Effector memory CD8-positive, alpha-beta T cell (primary cell): ENCODE measurements around the gene RBM8A.

Experiments
- ATAC-seq: fragments of 150-1000 bp; cut with Tn5 transposase; replicated peaks from 2 replicates; pipeline ENCODE4 v1.10.0; 2021; ENCODE audit warnings: mild to moderate bottlenecking, moderate library complexity
- DNase-seq, 3 experiments: peaks; one replicate each; pipeline ENCODE4 v3.0.0; 2021
- H3K27ac Mint-ChIP-seq, 2 donors: one replicate each; pipeline ENCODE4 v1.8.0; 2022; ENCODE audit warnings: mild to moderate bottlenecking in 2 of 2, mixed read lengths in 2 of 2, moderate library complexity in 2 of 2
- H3K27me3 Mint-ChIP-seq, 2 donors: one replicate each; pipeline ENCODE4 v1.8.0; 2022; ENCODE audit warnings: mixed read lengths in 2 of 2
- H3K36me3 Mint-ChIP-seq: one replicate; pipeline ENCODE4 v1.8.0; 2022; ENCODE audit warnings: mild to moderate bottlenecking, moderate library complexity, mixed read lengths; ENCODE audit not compliant: insufficient read depth
- H3K4me1 Mint-ChIP-seq, 2 donors: one replicate each; pipeline ENCODE4 v1.8.0; 2022; ENCODE audit warnings: low read depth in 2 of 2, mixed read lengths in 2 of 2
- H3K4me3 Mint-ChIP-seq, 2 donors: one replicate each; pipeline ENCODE4 v1.8.0; 2022; ENCODE audit warnings: mild to moderate bottlenecking in 2 of 2, mixed read lengths in 2 of 2, moderate library complexity in 2 of 2
- H3K9me3 Mint-ChIP-seq, 2 donors: one replicate each; pipeline ENCODE4 v1.8.0; 2022; ENCODE audit warnings: mixed read lengths in 2 of 2

RBM8A gene

GRCh38 chr1:145892486-145893087, 34.7 kb downstream of the RBM8A start:
- no peak overlapping the region for H3K4me3 Mint-ChIP-seq
- no peaks in the 10 kb centered on the region for H3K27me3 Mint-ChIP-seq
- DNase-seq = no peak
- H3K9me3 Mint-ChIP-seq = no peaks in the 10 kb centered on the region
- ATAC-seq = no peak
- H3K36me3 Mint-ChIP-seq = peaks cover 2% of the 10 kb centered on the region
- no peak overlapping the region for H3K27ac Mint-ChIP-seq
- no peaks in the 10 kb centered on the region for H3K4me1 Mint-ChIP-seq

DNA sequence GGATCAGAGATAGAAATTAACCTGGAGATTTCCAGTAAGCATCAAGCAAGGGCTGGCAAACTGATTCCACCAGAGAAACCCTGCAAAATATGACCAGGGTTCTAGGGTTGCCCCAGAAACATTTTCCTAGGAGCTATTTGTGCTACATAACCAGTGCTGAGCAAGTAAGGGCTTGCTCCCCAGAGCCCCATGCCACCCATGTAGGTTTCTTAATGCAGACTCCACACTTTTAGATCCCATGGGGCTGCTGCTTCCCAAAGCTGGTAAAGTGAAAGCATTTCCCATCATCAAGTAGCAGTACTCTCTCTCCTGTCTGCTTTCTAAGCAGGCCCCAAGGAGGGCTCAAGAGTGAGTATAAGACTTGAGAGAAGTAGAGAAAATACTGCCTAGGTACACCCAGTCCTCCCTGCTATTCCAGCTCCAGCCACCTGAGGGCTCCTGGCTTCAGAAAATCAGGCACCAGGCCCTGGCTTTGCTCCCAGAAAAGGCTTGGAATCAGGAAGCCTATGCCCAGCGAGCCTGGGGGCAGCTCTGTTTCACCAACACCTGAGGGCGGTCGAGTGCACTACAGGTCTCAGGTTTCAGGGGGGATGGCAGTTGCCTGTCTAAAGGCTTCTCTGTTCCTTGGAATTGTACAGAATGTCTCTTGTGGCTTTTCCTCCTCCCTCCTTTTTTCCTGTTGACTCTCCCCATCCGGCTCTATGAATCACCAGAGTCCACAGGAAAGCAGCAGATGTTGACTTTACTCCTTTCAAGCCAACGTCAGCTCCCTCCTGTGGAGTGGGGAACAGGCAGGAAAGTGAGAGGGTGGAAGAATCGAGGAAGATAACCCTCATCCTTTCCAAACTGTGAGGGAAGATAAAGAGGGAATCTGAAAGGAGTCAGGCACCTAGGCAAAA, 35.4 kb downstream of the RBM8A start:
- Mint-ChIP-seq H3K4me1 (no peaks in the 10 kb centered on the region), H3K27ac (no peak overlapping the region), H3K27me3 (no peaks in the 10 kb centered on the region), H3K9me3 (no peaks in the 10 kb centered on the region), H3K36me3 (no peaks in the 10 kb centered on the region), H3K4me3 (no peak overlapping the region)
- ATAC-seq (peak; percentile 51), DNase-seq (peak; percentile 33 to 54 (median 43))

GRCh38 chr1:145891143-145891542, 36.1 kb downstream of the RBM8A start:
- DNase-seq = no peak
- peaks cover 0 to under 1% of the 10 kb centered on the region in 2 donors for H3K4me1 Mint-ChIP-seq

GRCh38 chr1:145889722-145890121, 37.6 kb downstream of the RBM8A start:
- ATAC-seq (no peak), DNase-seq (no peak)
- no peak overlapping the region for H3K27ac Mint-ChIP-seq
- peaks cover 8 to 10% of the 10 kb centered on the region in 2 donors for H3K27me3 Mint-ChIP-seq
- no peaks in the 10 kb centered on the region for H3K9me3 Mint-ChIP-seq
- H3K36me3 Mint-ChIP-seq = no peaks in the 10 kb centered on the region
- peaks cover 9 to 15% of the 10 kb centered on the region in 2 donors for H3K4me1 Mint-ChIP-seq
- no peak overlapping the region for H3K4me3 Mint-ChIP-seq

More at GRCh38 chr1:145891143-145891542, 36.1 kb downstream of the RBM8A start:
- Mint-ChIP-seq H3K27me3 (no peaks in the 10 kb centered on the region), H3K36me3 (no peaks in the 10 kb centered on the region), H3K27ac (no peak overlapping the region), H3K4me3 (no peak overlapping the region), H3K9me3 (no peaks in the 10 kb centered on the region)
- no peak for ATAC-seq

- peaks cover 13 to 30% of the 10 kb centered on the region in 2 donors for H3K27me3 Mint-ChIP-seq
- H3K27ac Mint-ChIP-seq = no peak overlapping the region
- H3K9me3 Mint-ChIP-seq = no peaks in the 10 kb centered on the region
- H3K36me3 Mint-ChIP-seq = no peaks in the 10 kb centered on the region
- peaks cover 11 to 16% of the 10 kb centered on the region in 2 donors for H3K4me1 Mint-ChIP-seq
- ATAC-seq (no peak), DNase-seq (no peak)
- H3K4me3 Mint-ChIP-seq = peak overlapping the region in 1 of 2 donors; percentile 33
Observed at GRCh38 chr1:145887631-145888030, 39.7 kb downstream of the RBM8A start.

- DNase-seq = no peak
- no peak for ATAC-seq
- Mint-ChIP-seq H3K27ac (no peak overlapping the region), H3K4me1 (peaks cover 11 to 16% of the 10 kb centered on the region in 2 donors), H3K4me3 (peak overlapping the region; percentile 25 to 74), H3K36me3 (no peaks in the 10 kb centered on the region), H3K27me3 (peaks cover 13 to 36% of the 10 kb centered on the region in 2 donors), H3K9me3 (no peaks in the 10 kb centered on the region)
Observed at GRCh38 chr1:145886816-145887215, 40.5 kb downstream of the RBM8A start.

GRCh38 chr1:145886390-145886789, 40.9 kb downstream of the RBM8A start:
- H3K36me3 Mint-ChIP-seq = no peaks in the 10 kb centered on the region
- H3K4me3 Mint-ChIP-seq = peak overlapping the region; percentile 69 to 74
- H3K9me3 Mint-ChIP-seq = no peaks in the 10 kb centered on the region
- H3K27ac Mint-ChIP-seq = no peak overlapping the region
- H3K27me3 Mint-ChIP-seq = peaks cover 13 to 36% of the 10 kb centered on the region in 2 donors
- no peak for DNase-seq
- H3K4me1 Mint-ChIP-seq = peaks cover 11 to 16% of the 10 kb centered on the region in 2 donors
- ATAC-seq = no peak

DNA sequence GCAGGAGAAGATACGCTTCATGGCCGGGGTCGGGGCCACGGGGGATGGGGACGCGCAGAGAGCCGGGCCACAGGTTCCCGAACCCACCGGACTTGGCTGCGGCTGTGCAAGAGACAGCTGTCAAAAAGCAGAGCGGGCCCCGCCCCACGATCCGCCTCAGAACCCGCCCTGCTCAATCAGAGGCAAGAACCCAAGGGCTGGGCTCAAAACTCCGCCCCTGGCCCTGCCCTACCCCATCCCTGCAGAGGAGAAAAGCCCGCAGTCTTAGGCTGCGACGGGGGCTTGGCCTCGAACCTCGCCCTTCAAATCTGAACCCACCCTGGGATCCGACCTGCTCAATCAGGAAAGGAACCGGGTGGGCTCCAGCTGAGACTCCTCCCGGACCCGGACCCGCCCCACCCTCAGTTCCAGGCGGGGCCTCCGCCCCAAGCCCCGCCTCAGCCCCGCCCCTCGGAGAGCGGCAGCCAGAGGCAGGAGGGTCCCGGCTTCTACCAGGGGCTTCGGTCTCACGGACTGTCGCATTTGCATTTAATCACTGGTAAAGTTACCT, 41.5 kb downstream of the RBM8A start, which contains the start of gene ANKRD35:
TSS of gene ANKRD35 (minus strand) at position 129 of the 550 bp plus-strand sequence. CDS start at position 21, 108 bp downstream.
- Mint-ChIP-seq H3K36me3 (no peaks in the 10 kb centered on the region), H3K27me3 (peaks cover 13 to 36% of the 10 kb centered on the region in 2 donors), H3K4me3 (peak within 1 kb of the TSS; percentile 69 to 74), H3K9me3 (no peaks in the 10 kb centered on the region), H3K4me1 (peaks cover 11 to 16% of the 10 kb centered on the region in 2 donors), H3K27ac (no peak within 1 kb of the TSS)
- ATAC-seq (peak; percentile 98), DNase-seq (peak; percentile 87 to 89 (median 89))

DNA sequence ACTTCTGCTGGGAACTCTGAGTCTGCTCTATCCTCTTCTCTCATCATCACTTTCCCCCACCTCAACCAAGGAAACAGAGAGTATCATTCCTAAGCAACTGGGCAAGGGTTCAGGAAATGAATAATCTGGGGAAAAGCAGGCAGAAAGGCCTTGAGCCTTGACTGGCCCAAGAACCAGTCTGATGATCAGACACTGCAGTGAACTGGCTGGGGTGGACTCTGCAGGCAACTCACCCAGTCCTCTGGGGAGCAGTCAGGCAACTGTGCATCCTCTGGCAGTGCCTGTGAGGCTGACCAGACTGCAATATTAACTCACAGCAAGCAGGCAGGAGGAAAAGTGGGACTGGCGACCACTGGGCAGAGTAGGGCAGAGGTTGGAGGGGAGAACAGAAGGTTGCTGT, 42.6 kb downstream of the RBM8A start:
- Mint-ChIP-seq H3K4me3 (peak overlapping the region; percentile 69 to 74), H3K36me3 (no peaks in the 10 kb centered on the region)
- no peak for DNase-seq

DNA sequence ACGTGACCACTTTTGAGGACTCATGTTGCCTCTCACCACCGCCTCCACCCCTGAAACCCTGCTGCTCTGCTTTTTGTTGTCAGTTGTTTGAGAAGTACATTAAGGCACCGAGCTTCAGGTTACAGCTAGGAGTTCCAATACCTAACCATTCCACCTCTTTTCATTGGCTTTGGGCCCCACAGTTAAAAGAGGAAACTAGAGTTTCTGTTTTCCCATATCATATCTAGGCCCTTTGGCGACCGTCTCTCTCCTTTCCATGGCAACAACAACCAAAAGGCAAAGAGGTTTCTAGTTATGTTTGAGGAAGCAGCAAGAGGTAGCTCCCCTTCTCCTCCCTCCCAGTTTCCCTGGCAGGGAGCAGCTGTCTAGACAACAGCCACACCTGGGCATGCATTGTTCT, 47.5 kb downstream of the RBM8A start:
- no peak for DNase-seq
- Mint-ChIP-seq H3K9me3 (no peaks in the 10 kb centered on the region), H3K27me3 (peaks cover 14 to 51% of the 10 kb centered on the region in 2 donors), H3K36me3 (no peaks in the 10 kb centered on the region), H3K4me1 (peaks cover 2% of the 10 kb centered on the region in 2 donors), H3K27ac (no peak overlapping the region), H3K4me3 (no peak overlapping the region)
- ATAC-seq = no peak

More for the DNA sequence above, 42.6 kb downstream of the RBM8A start:
- H3K4me1 Mint-ChIP-seq = peaks cover 11 to 16% of the 10 kb centered on the region in 2 donors
- H3K27me3 Mint-ChIP-seq = peaks cover 13 to 36% of the 10 kb centered on the region in 2 donors
- no peaks in the 10 kb centered on the region for H3K9me3 Mint-ChIP-seq
- no peak overlapping the region for H3K27ac Mint-ChIP-seq
- no peak for ATAC-seq

DNA sequence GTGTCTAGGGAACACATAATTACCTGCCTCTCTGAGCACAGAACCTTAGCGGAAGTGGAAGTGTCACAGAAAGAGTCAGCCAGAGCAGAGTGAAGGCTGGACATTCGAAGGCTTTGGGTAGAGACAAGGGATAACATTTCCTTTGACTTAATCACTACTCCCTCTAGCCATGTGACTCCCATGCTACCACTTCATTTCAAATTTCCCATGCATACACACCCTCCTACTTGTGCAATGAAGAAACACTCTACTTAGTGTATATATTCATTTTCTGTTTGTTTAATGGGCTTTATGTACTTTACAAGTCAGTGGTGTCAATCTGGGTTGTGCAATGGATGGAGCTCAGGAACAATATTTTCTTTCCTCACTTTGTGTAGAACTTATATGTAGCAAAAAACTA, 48.6 kb downstream of the RBM8A start:
- H3K4me3 Mint-ChIP-seq = no peak overlapping the region
- no peak for DNase-seq
- no peak overlapping the region for H3K27ac Mint-ChIP-seq
- H3K36me3 Mint-ChIP-seq = no peaks in the 10 kb centered on the region
- no peaks in the 10 kb centered on the region for H3K9me3 Mint-ChIP-seq
- no peak for ATAC-seq
- no peaks in the 10 kb centered on the region for H3K4me1 Mint-ChIP-seq
- H3K27me3 Mint-ChIP-seq = peaks cover 8 to 41% of the 10 kb centered on the region in 2 donors

GRCh38 chr1:145877923-145878486, 49.3 kb downstream of the RBM8A start:
- no peak for ATAC-seq
- DNase-seq = no peak
- Mint-ChIP-seq H3K4me3 (no peak overlapping the region), H3K27ac (no peak overlapping the region), H3K4me1 (peaks cover 2% of the 10 kb centered on the region in 2 donors), H3K36me3 (no peaks in the 10 kb centered on the region), H3K9me3 (no peaks in the 10 kb centered on the region), H3K27me3 (peaks cover 8 to 39% of the 10 kb centered on the region in 2 donors)

GRCh38 chr1:145874646-145875045, 52.6 kb downstream of the RBM8A start:
- peaks cover 8 to 40% of the 10 kb centered on the region in 2 donors for H3K27me3 Mint-ChIP-seq
- no peak overlapping the region for H3K4me3 Mint-ChIP-seq
- H3K4me1 Mint-ChIP-seq = peaks cover 17 to 22% of the 10 kb centered on the region in 2 donors
- DNase-seq (no peak), ATAC-seq (no peak)
- no peaks in the 10 kb centered on the region for H3K36me3 Mint-ChIP-seq
- no peak overlapping the region for H3K27ac Mint-ChIP-seq
- no peaks in the 10 kb centered on the region for H3K9me3 Mint-ChIP-seq
